Epithelial cell of proximal tubule (primary cell): ENCODE data around the gene USP8. TPM values are rescaled to one million over a fixed set of nuclear protein-coding genes. Genes with fewer than 3 reads are reported as not detected.
"Not testable (repeated sequence)": the region's sequence is repeated elsewhere in the genome, so short reads cannot be mapped to it uniquely, and the experiment has no call there.

Experiments
- DNase-seq: peaks from one replicate; pipeline ENCODE4 v3.0.0-alpha.2; 2011; ENCODE audit warnings: low read depth
- H3K4me3 ChIP-seq: 2 replicates; pipeline ENCODE4 v1.5.1; 2011; ENCODE audit warnings: low read depth, mild to moderate bottlenecking, low read length
- CTCF ChIP-seq: conservative IDR thresholded peaks from 2 replicates; pipeline ENCODE4 v1.5.1; 2012; ENCODE audit warnings: low read depth, mild to moderate bottlenecking, low read length
- total RNA-seq: library from RNA; depleted of rRNA; stranded (reverse); fragments of >200 nt; gene quantifications from 2 replicates; pipeline ENCODE4 v1.2.3, GENCODE V29; 2015

The USP8 gene
- total RNA-seq, 1 donor from 2014 or later: 35.1 TPM

- DNase-seq: no peak
- TF ChIP-seq CTCF: no peak
- H3K4me3 ChIP-seq: no peak overlapping the region
Measured at GRCh38 chr15:50390554-50391264, 33.5 kb upstream of the USP8 start.

GRCh38 chr15:50391561-50391960 is 32.6 kb upstream of the USP8 start:
- DNase-seq, H3K4me3 ChIP-seq: not testable (repeated sequence)

GRCh38 chr15:50411870-50412269 is 12.3 kb upstream of the USP8 start:
- TF ChIP-seq CTCF: no peak
- no peak overlapping the region for H3K4me3 ChIP-seq
- no peak for DNase-seq

- TF ChIP-seq CTCF: no peak
- DNase-seq: no peak
- H3K4me3 ChIP-seq: no peak overlapping the region
Measured at GRCh38 chr15:50414624-50415023, 9.6 kb upstream of the USP8 start.

GRCh38 chr15:50415752-50416404 is 8.3 kb upstream of the USP8 start:
- TF ChIP-seq CTCF: no peak
- no peak overlapping the region for H3K4me3 ChIP-seq
- DNase-seq: no peak

- H3K4me3 ChIP-seq: no peak overlapping the region
- TF ChIP-seq CTCF: no peak
- no peak for DNase-seq
Measured at GRCh38 chr15:50416890-50417289, 7.3 kb upstream of the USP8 start.

- H3K4me3 ChIP-seq: no peak overlapping the region
- DNase-seq: no peak
- no peak for TF ChIP-seq CTCF
Measured at GRCh38 chr15:50418041-50418583, 6.1 kb upstream of the USP8 start.
